ENCODE data around the gene FAM221B. TPM values are rescaled to one million over a fixed set of nuclear protein-coding genes. Genes with fewer than 3 reads are reported as not detected.
A peak's percentile ranks its signal among the peaks of the same experiment; 100 is the strongest.

The FAM221B gene
- total RNA-seq, 3 donors from 2014 or later (not counting 1 experiment from before 2014, with no cell fraction given): not detected

- no peak overlapping the region for H3K4me3 ChIP-seq (ENCODE audit: low read length)
- Mint-ChIP-seq H3K27me3 (ENCODE audit: low read depth in 2 of 2) (no peaks in the 10 kb centered on the region), H3K9me3 (no peaks in the 10 kb centered on the region), H3K27ac (no peak overlapping the region), H3K4me3 (no peak overlapping the region), H3K36me3 (no peaks in the 10 kb centered on the region), H3K4me1 (peaks cover 0 to 14% of the 10 kb centered on the region in 2 donors)
- no peaks in the 10 kb centered on the region for H3K9me3 ChIP-seq (ENCODE audit: control insufficient read depth, insufficient read depth, low read length)
- H3K27ac ChIP-seq (ENCODE audit: low read length): no peak overlapping the region
- DNase-seq: no peak
- intact Hi-C loops (cut with micrococcal nuclease): no loop called here
- no peaks in the 10 kb centered on the region for H3K36me3 ChIP-seq (ENCODE audit: control insufficient read depth, insufficient read depth, low read length)
- peaks cover 14% of the 10 kb centered on the region for H3K4me1 ChIP-seq (ENCODE audit: control insufficient read depth, insufficient read depth, low read length)
- no peaks in the 10 kb centered on the region for H3K27me3 ChIP-seq (ENCODE audit: control insufficient read depth, insufficient read depth, low read length)
- no peak for ATAC-seq
- 94% methylated on average over 5 of the region's 5 CpGs for WGBS (ENCODE audit: insufficient coverage)
- TF ChIP-seq, protein P1, sequence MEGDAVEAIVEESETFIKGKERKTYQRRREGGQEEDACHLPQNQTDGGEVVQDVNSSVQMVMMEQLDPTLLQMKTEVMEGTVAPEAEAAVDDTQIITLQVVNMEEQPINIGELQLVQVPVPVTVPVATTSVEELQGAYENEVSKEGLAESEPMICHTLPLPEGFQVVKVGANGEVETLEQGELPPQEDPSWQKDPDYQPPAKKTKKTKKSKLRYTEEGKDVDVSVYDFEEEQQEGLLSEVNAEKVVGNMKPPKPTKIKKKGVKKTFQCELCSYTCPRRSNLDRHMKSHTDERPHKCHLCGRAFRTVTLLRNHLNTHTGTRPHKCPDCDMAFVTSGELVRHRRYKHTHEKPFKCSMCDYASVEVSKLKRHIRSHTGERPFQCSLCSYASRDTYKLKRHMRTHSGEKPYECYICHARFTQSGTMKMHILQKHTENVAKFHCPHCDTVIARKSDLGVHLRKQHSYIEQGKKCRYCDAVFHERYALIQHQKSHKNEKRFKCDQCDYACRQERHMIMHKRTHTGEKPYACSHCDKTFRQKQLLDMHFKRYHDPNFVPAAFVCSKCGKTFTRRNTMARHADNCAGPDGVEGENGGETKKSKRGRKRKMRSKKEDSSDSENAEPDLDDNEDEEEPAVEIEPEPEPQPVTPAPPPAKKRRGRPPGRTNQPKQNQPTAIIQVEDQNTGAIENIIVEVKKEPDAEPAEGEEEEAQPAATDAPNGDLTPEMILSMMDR (IDR thresholded peaks at IDR 0.05): no peak
Measured at GRCh38 chr9:35836595-35836994, 8.1 kb upstream of the FAM221B start.

DNA sequence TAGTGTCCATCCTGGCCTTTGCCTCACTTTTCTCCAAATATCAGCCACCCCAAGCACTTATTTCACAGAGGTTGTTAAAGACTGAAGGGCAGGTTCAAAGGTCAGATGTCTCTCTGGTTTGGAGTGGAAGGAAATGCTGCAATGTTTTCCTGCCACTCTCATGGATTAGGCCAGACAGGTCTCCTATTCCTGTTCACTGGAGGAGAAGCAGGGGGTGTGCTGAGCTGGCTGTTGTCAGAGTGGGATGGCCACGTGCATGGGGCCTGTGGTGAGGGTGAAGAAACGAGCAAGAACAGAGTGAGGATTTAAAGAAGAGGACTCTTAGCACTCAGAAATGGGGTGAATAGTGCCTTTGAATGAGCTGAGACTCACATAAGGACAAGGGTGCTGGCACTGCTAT, 7.2 kb upstream of the FAM221B start:
- peaks cover 14% of the 10 kb centered on the region for H3K4me1 ChIP-seq (ENCODE audit: control insufficient read depth, insufficient read depth, low read length)
- Mint-ChIP-seq H3K27me3 (ENCODE audit: low read depth in 2 of 2) (no peaks in the 10 kb centered on the region), H3K4me1 (peaks cover 0 to 18% of the 10 kb centered on the region in 2 donors), H3K4me3 (no peak overlapping the region), H3K9me3 (no peaks in the 10 kb centered on the region), H3K27ac (no peak overlapping the region), H3K36me3 (no peaks in the 10 kb centered on the region)
- TF ChIP-seq, protein P1 (IDR thresholded peaks at IDR 0.05): no peak
- no peaks in the 10 kb centered on the region for H3K27me3 ChIP-seq (ENCODE audit: control insufficient read depth, insufficient read depth, low read length)
- WGBS (ENCODE audit: insufficient coverage): 69% methylated on average over 2 of the region's 2 CpGs
- H3K27ac ChIP-seq (ENCODE audit: low read length): no peak overlapping the region
- H3K4me3 ChIP-seq (ENCODE audit: low read length): no peak overlapping the region
- no peak for DNase-seq
- no peaks in the 10 kb centered on the region for H3K9me3 ChIP-seq (ENCODE audit: control insufficient read depth, insufficient read depth, low read length)
- intact Hi-C loops (cut with micrococcal nuclease): no loop called here
- no peak for ATAC-seq
- no peaks in the 10 kb centered on the region for H3K36me3 ChIP-seq (ENCODE audit: control insufficient read depth, insufficient read depth, low read length)

DNA sequence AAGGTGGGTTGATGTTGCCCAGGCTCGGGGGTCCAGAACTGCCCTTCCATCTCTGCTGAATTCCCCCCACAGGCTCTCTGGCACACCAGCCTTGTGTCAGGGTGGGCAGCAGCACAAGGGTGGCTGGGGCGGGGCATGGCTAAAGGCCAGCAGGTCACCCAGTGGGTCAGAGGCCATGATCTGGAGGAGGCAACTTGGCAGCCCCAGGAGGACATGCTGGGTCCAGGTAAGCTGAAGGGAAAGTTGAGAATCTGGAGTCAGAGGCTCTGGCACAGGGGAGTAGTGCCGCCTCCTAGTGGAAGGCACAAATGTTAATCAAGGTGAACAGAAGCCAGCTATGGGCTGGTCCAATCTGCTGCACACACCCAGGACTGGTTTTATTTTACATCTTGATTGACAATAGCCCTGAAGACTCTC, 6.7 kb upstream of the FAM221B start:
- WGBS (ENCODE audit: insufficient coverage): 89% methylated on average over 3 of the region's 3 CpGs
- peak in 1 of 2 donors; percentile 40 for DNase-seq
- Histone ChIP-seq H3K27ac (ENCODE audit: low read length) (no peak overlapping the region), H3K4me1 (ENCODE audit: control insufficient read depth, insufficient read depth, low read length) (peaks cover 14% of the 10 kb centered on the region), H3K36me3 (ENCODE audit: control insufficient read depth, insufficient read depth, low read length) (no peaks in the 10 kb centered on the region), H3K27me3 (ENCODE audit: control insufficient read depth, insufficient read depth, low read length) (no peaks in the 10 kb centered on the region), H3K9me3 (ENCODE audit: control insufficient read depth, insufficient read depth, low read length) (no peaks in the 10 kb centered on the region), H3K4me3 (ENCODE audit: low read length) (no peak overlapping the region)
- Mint-ChIP-seq H3K36me3 (no peaks in the 10 kb centered on the region), H3K27ac (no peak overlapping the region), H3K4me1 (peaks cover 2 to 20% of the 10 kb centered on the region in 2 donors), H3K27me3 (ENCODE audit: low read depth in 2 of 2) (no peaks in the 10 kb centered on the region), H3K9me3 (no peaks in the 10 kb centered on the region), H3K4me3 (no peak overlapping the region)
- TF ChIP-seq, protein P1 (IDR thresholded peaks at IDR 0.05): no peak
- intact Hi-C loops (cut with micrococcal nuclease): no loop called here
- ATAC-seq: peak in 1 of 3 donors; percentile 42
